ENCODE data around the gene GTF2F2.

The GTF2F2 gene

GRCh38 chr13:45102136-45102507 lies 18.2 kb upstream of the GTF2F2 start:
- Histone ChIP-seq H3K27ac (no peak overlapping the region), H3K36me3 (no peaks in the 10 kb centered on the region), H3K9me3 (ENCODE audit: severe bottlenecking) (no peaks in the 10 kb centered on the region), H3K4me3 (ENCODE audit: low read depth, low read length) (no peak overlapping the region), H3K27me3 (ENCODE audit: insufficient read depth, low read depth, severe bottlenecking) (no peaks in the 10 kb centered on the region)
- TF ChIP-seq CTCF (IDR thresholded peaks at IDR 0.05; ENCODE audit: low read depth, low read length) = no peak
- no peak for DNase-seq

GRCh38 chr13:45103449-45103848 lies 16.9 kb upstream of the GTF2F2 start:
- DNase-seq = no peak
- no peak for TF ChIP-seq CTCF (IDR thresholded peaks at IDR 0.05; ENCODE audit: low read depth, low read length)
- Histone ChIP-seq H3K27me3 (ENCODE audit: insufficient read depth, low read depth, severe bottlenecking) (no peaks in the 10 kb centered on the region), H3K4me3 (ENCODE audit: low read depth, low read length) (no peak overlapping the region), H3K27ac (no peak overlapping the region), H3K9me3 (ENCODE audit: severe bottlenecking) (no peaks in the 10 kb centered on the region), H3K36me3 (no peaks in the 10 kb centered on the region)

- no peak for TF ChIP-seq CTCF (IDR thresholded peaks at IDR 0.05; ENCODE audit: low read depth, low read length)
- no peak for DNase-seq
- Histone ChIP-seq H3K36me3 (no peaks in the 10 kb centered on the region), H3K27me3 (ENCODE audit: insufficient read depth, low read depth, severe bottlenecking) (no peaks in the 10 kb centered on the region), H3K27ac (no peak overlapping the region), H3K4me3 (ENCODE audit: low read depth, low read length) (no peak overlapping the region), H3K9me3 (ENCODE audit: severe bottlenecking) (no peaks in the 10 kb centered on the region)
Measured at GRCh38 chr13:45104261-45104660, 16.0 kb upstream of the GTF2F2 start.

- DNase-seq = no peak
- Histone ChIP-seq H3K27me3 (ENCODE audit: insufficient read depth, low read depth, severe bottlenecking) (no peaks in the 10 kb centered on the region), H3K27ac (no peak overlapping the region), H3K9me3 (ENCODE audit: severe bottlenecking) (no peaks in the 10 kb centered on the region), H3K36me3 (no peaks in the 10 kb centered on the region), H3K4me3 (ENCODE audit: low read depth, low read length) (no peak overlapping the region)
- TF ChIP-seq CTCF (IDR thresholded peaks at IDR 0.05; ENCODE audit: low read depth, low read length) = no peak
Measured at GRCh38 chr13:45105895-45106294, 14.4 kb upstream of the GTF2F2 start.

GRCh38 chr13:45107539-45107938 lies 12.8 kb upstream of the GTF2F2 start:
- H3K27me3 ChIP-seq (ENCODE audit: insufficient read depth, low read depth, severe bottlenecking) = no peaks in the 10 kb centered on the region
- no peak overlapping the region for H3K4me3 ChIP-seq (ENCODE audit: low read depth, low read length)
- no peaks in the 10 kb centered on the region for H3K36me3 ChIP-seq
- no peaks in the 10 kb centered on the region for H3K9me3 ChIP-seq (ENCODE audit: severe bottlenecking)
- H3K27ac ChIP-seq = no peak overlapping the region
- no peak for TF ChIP-seq CTCF (IDR thresholded peaks at IDR 0.05; ENCODE audit: low read depth, low read length)
- DNase-seq = no peak

- no peaks in the 10 kb centered on the region for H3K27me3 ChIP-seq (ENCODE audit: insufficient read depth, low read depth, severe bottlenecking)
- no peak for DNase-seq
- no peak overlapping the region for H3K27ac ChIP-seq
- H3K4me3 ChIP-seq (ENCODE audit: low read depth, low read length) = no peak overlapping the region
- H3K36me3 ChIP-seq = no peaks in the 10 kb centered on the region
- H3K9me3 ChIP-seq (ENCODE audit: severe bottlenecking) = no peaks in the 10 kb centered on the region
- TF ChIP-seq CTCF (IDR thresholded peaks at IDR 0.05; ENCODE audit: low read depth, low read length) = no peak
Measured at GRCh38 chr13:45108716-45109101, 11.6 kb upstream of the GTF2F2 start.

All from WERI-Rb-1 (cell line).